Measurements from ENCODE around the gene ATP6V1G1.
A peak's percentile ranks its signal among the peaks of the same experiment; 100 is the strongest.
"Not testable (repeated sequence)": the region's sequence is repeated elsewhere in the genome, so short reads cannot be mapped to it uniquely, and the experiment has no call there.

The ATP6V1G1 gene

GRCh38 chr9:114559830-114560513 is 27.6 kb upstream of the ATP6V1G1 start:
- Histone ChIP-seq H3K9me3 (ENCODE audit: low read length) (no peaks in the 10 kb centered on the region), H3K4me3 (ENCODE audit: low read length) (no peak overlapping the region), H3K4me1 (ENCODE audit: insufficient read depth, low read length) (peaks cover 6% of the 10 kb centered on the region), H3K36me3 (ENCODE audit: insufficient read depth, low read length) (no peaks in the 10 kb centered on the region), H2AFZ (ENCODE audit: low read depth, low read length) (no peak overlapping the region), H3K27me3 (ENCODE audit: insufficient read depth, low read length) (no peaks in the 10 kb centered on the region)

GRCh38 chr9:114560956-114561355 is 26.6 kb upstream of the ATP6V1G1 start:
- H3K27me3 ChIP-seq (ENCODE audit: insufficient read depth, low read length), result no peaks in the 10 kb centered on the region
- H3K4me1 ChIP-seq (ENCODE audit: insufficient read depth, low read length), result peaks cover 6% of the 10 kb centered on the region
- no peak overlapping the region for H2AFZ ChIP-seq (ENCODE audit: low read depth, low read length)
- no peaks in the 10 kb centered on the region for H3K36me3 ChIP-seq (ENCODE audit: insufficient read depth, low read length)
- no peak overlapping the region for H3K4me3 ChIP-seq (ENCODE audit: low read length)
- H3K9me3 ChIP-seq (ENCODE audit: low read length), result no peaks in the 10 kb centered on the region

GRCh38 chr9:114561771-114562170 is 25.8 kb upstream of the ATP6V1G1 start:
- Histone ChIP-seq H3K4me1 (ENCODE audit: insufficient read depth, low read length) (peaks cover 6% of the 10 kb centered on the region), H3K36me3 (ENCODE audit: insufficient read depth, low read length) (no peaks in the 10 kb centered on the region), H2AFZ (ENCODE audit: low read depth, low read length) (no peak overlapping the region), H3K4me3 (ENCODE audit: low read length) (no peak overlapping the region), H3K9me3 (ENCODE audit: low read length) (no peaks in the 10 kb centered on the region), H3K27me3 (ENCODE audit: insufficient read depth, low read length) (no peaks in the 10 kb centered on the region)

- H3K4me3 ChIP-seq (ENCODE audit: low read length), result no peak overlapping the region
- H2AFZ ChIP-seq (ENCODE audit: low read depth, low read length), result no peak overlapping the region
- H3K9me3 ChIP-seq (ENCODE audit: low read length), result no peaks in the 10 kb centered on the region
- no peaks in the 10 kb centered on the region for H3K4me1 ChIP-seq (ENCODE audit: insufficient read depth, low read length)
- no peaks in the 10 kb centered on the region for H3K27me3 ChIP-seq (ENCODE audit: insufficient read depth, low read length)
- no peaks in the 10 kb centered on the region for H3K36me3 ChIP-seq (ENCODE audit: insufficient read depth, low read length)
These were observed 22.4 kb upstream of the ATP6V1G1 start for GRCh38 chr9:114565204-114565603.

- no peak overlapping the region for H2AFZ ChIP-seq (ENCODE audit: low read depth, low read length)
- no peaks in the 10 kb centered on the region for H3K9me3 ChIP-seq (ENCODE audit: low read length)
These were observed 16.8 kb upstream of the ATP6V1G1 start for GRCh38 chr9:114570742-114571141.

GRCh38 chr9:114571391-114571790 is 16.2 kb upstream of the ATP6V1G1 start:
- no peak overlapping the region for H2AFZ ChIP-seq (ENCODE audit: low read depth, low read length)
- peaks cover 2% of the 10 kb centered on the region for H3K27me3 ChIP-seq (ENCODE audit: insufficient read depth, low read length)
- no peak overlapping the region for H3K4me3 ChIP-seq (ENCODE audit: low read length)
- H3K4me1 ChIP-seq (ENCODE audit: insufficient read depth, low read length), result no peaks in the 10 kb centered on the region
- H3K9me3 ChIP-seq (ENCODE audit: low read length), result no peaks in the 10 kb centered on the region
- H3K36me3 ChIP-seq (ENCODE audit: insufficient read depth, low read length), result no peaks in the 10 kb centered on the region

More at GRCh38 chr9:114570742-114571141, 16.8 kb upstream of the ATP6V1G1 start:
- H3K27me3 ChIP-seq (ENCODE audit: insufficient read depth, low read length), result peaks cover 2% of the 10 kb centered on the region
- H3K4me1 ChIP-seq (ENCODE audit: insufficient read depth, low read length), result no peaks in the 10 kb centered on the region
- H3K36me3 ChIP-seq (ENCODE audit: insufficient read depth, low read length), result no peaks in the 10 kb centered on the region
- H3K4me3 ChIP-seq (ENCODE audit: low read length), result no peak overlapping the region

- H3K4me1 ChIP-seq (ENCODE audit: insufficient read depth, low read length), result no peaks in the 10 kb centered on the region
- no peak overlapping the region for H2AFZ ChIP-seq (ENCODE audit: low read depth, low read length)
- peaks cover 2% of the 10 kb centered on the region for H3K27me3 ChIP-seq (ENCODE audit: insufficient read depth, low read length)
- no peak overlapping the region for H3K4me3 ChIP-seq (ENCODE audit: low read length)
- H3K9me3 ChIP-seq (ENCODE audit: low read length), result no peaks in the 10 kb centered on the region
- H3K36me3 ChIP-seq (ENCODE audit: insufficient read depth, low read length), result no peaks in the 10 kb centered on the region
These were observed 15.4 kb upstream of the ATP6V1G1 start for GRCh38 chr9:114572199-114572598.

- no peak overlapping the region for H2AFZ ChIP-seq (ENCODE audit: low read depth, low read length)
- H3K4me3 ChIP-seq (ENCODE audit: low read length), result no peak overlapping the region
- H3K27me3 ChIP-seq (ENCODE audit: insufficient read depth, low read length), result peaks cover 2% of the 10 kb centered on the region
- H3K4me1 ChIP-seq (ENCODE audit: insufficient read depth, low read length), result no peaks in the 10 kb centered on the region
- no peaks in the 10 kb centered on the region for H3K9me3 ChIP-seq (ENCODE audit: low read length)
- H3K36me3 ChIP-seq (ENCODE audit: insufficient read depth, low read length), result no peaks in the 10 kb centered on the region
These were observed 13.1 kb upstream of the ATP6V1G1 start for GRCh38 chr9:114574438-114574837.

GRCh38 chr9:114576779-114577178 is 10.8 kb upstream of the ATP6V1G1 start:
- not testable (repeated sequence) for H3K27me3 ChIP-seq (ENCODE audit: insufficient read depth, low read length); H3K36me3 ChIP-seq (ENCODE audit: insufficient read depth, low read length); H2AFZ ChIP-seq (ENCODE audit: low read depth, low read length); H3K4me1 ChIP-seq (ENCODE audit: insufficient read depth, low read length); H3K9me3 ChIP-seq (ENCODE audit: low read length); H3K4me3 ChIP-seq (ENCODE audit: low read length)

- H3K4me3 ChIP-seq (ENCODE audit: low read length); H3K27me3 ChIP-seq (ENCODE audit: insufficient read depth, low read length); H3K9me3 ChIP-seq (ENCODE audit: low read length); H3K4me1 ChIP-seq (ENCODE audit: insufficient read depth, low read length); H3K36me3 ChIP-seq (ENCODE audit: insufficient read depth, low read length); H2AFZ ChIP-seq (ENCODE audit: low read depth, low read length): not testable (repeated sequence)
These were observed 9.4 kb upstream of the ATP6V1G1 start for GRCh38 chr9:114578134-114578533.

- Histone ChIP-seq H3K9me3 (ENCODE audit: low read length) (no peaks in the 10 kb centered on the region), H3K4me3 (ENCODE audit: low read length) (no peak overlapping the region), H2AFZ (ENCODE audit: low read depth, low read length) (no peak overlapping the region), H3K36me3 (ENCODE audit: insufficient read depth, low read length) (no peaks in the 10 kb centered on the region), H3K4me1 (ENCODE audit: insufficient read depth, low read length) (peaks cover 14% of the 10 kb centered on the region), H3K27me3 (ENCODE audit: insufficient read depth, low read length) (no peaks in the 10 kb centered on the region)
These were observed 6.9 kb upstream of the ATP6V1G1 start for GRCh38 chr9:114580609-114581193.

- Histone ChIP-seq H3K27me3 (ENCODE audit: insufficient read depth, low read length) (no peaks in the 10 kb centered on the region), H3K36me3 (ENCODE audit: insufficient read depth, low read length) (no peaks in the 10 kb centered on the region), H3K4me1 (ENCODE audit: insufficient read depth, low read length) (peaks cover 18% of the 10 kb centered on the region), H3K4me3 (ENCODE audit: low read length) (no peak overlapping the region), H3K9me3 (ENCODE audit: low read length) (no peaks in the 10 kb centered on the region), H2AFZ (ENCODE audit: low read depth, low read length) (peak overlapping the region; percentile 48)
These were observed 4.0 kb upstream of the ATP6V1G1 start for GRCh38 chr9:114583371-114584155.

GRCh38 chr9:114588210-114588609 is 641 bp downstream of the ATP6V1G1 start:
- Histone ChIP-seq H2AFZ (ENCODE audit: low read depth, low read length) (no peak overlapping the region), H3K9me3 (ENCODE audit: low read length) (no peaks in the 10 kb centered on the region), H3K4me3 (ENCODE audit: low read length) (peak overlapping the region; percentile 87)

More at GRCh38 chr9:114588210-114588609, 641 bp downstream of the ATP6V1G1 start:
- H3K27me3 ChIP-seq (ENCODE audit: insufficient read depth, low read length), result no peaks in the 10 kb centered on the region
- peaks cover 14% of the 10 kb centered on the region for H3K36me3 ChIP-seq (ENCODE audit: insufficient read depth, low read length)
- H3K4me1 ChIP-seq (ENCODE audit: insufficient read depth, low read length), result peaks cover 21% of the 10 kb centered on the region
